ENCODE results near the gene TIMM9.
A peak's percentile ranks its signal among the peaks of the same experiment; 100 is the strongest.
"Not testable (repeated sequence)": the region's sequence is repeated elsewhere in the genome, so short reads cannot be mapped to it uniquely, and the experiment has no call there.

Gene TIMM9, protein sequence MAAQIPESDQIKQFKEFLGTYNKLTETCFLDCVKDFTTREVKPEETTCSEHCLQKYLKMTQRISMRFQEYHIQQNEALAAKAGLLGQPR

DNA sequence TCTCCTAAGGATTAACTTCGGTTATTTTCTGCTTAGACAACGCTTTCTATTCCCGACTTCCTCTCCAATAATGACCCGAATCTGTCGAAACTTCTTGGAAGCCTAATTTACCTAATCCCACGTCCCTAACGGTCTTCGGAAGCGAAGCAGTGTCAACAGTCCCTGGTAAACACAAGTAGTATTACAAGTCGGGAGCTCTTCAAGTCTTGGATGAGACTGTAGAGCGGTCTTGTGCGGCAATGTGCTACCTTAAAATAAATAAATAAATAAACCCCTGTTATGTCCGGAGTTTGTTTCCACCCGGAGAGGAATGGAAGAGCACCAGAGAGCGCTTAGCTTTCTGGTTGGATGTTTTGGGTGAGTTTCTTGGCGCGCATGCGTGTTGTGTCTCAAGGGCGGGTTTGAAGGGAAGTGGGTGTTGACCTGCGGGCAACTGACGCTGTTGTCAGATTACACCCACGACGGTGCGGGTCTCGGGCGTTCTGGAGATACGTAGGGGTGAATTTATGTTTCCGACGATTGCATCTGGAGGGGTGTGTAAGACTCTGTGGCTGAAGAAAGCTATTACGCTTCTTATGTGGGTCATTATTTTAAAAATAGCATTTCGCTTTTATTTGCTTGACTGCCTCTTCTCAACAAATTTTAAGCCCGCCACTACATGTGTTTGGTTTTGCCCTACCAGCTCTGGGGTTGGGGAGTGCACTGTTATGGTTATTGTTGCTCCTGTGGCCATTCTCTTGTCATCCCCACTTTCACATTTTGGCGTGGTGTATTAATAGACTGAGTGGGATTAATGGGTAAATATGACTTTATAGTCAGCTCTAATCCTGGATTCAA lies at the start of gene TIMM9, which contains the start of gene KIAA0586:
TSS of gene TIMM9 (minus strand) at position 251 of the 837 bp plus-strand sequence. CDS start 15,586 bp downstream, outside the sequence.
TSS of gene KIAA0586 (plus strand) at position 439 of the 837 bp plus-strand sequence. CDS start 546 bp downstream, outside the sequence.
- peak; percentile 89 for DNase-seq (ENCODE audit: low read depth)

- DNase-seq (ENCODE audit: low read depth) = no peak
Observed at GRCh38 chr14:58476320-58476719, 49.0 kb upstream of the TIMM9 start.

DNA sequence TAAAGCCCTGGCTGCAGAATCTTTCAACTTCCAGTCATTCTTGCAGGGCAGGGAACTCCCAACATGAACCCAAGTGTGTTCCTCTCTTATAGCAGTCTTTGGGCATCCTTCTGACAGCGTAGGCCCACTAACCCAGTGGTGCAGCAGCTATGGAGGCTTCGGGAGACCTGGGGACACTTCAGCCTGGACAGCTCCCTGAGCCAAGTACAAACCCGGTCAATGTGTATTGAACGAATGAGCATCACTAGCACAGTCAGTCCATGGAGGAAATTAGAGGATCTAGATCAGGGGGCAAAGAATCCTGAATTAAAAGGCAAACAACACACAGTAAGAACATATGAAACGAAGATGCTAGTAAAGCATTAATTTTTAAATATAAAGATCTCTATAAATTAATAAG lies 42.0 kb upstream of the TIMM9 start:
- DNase-seq (ENCODE audit: low read depth) = no peak

DNA sequence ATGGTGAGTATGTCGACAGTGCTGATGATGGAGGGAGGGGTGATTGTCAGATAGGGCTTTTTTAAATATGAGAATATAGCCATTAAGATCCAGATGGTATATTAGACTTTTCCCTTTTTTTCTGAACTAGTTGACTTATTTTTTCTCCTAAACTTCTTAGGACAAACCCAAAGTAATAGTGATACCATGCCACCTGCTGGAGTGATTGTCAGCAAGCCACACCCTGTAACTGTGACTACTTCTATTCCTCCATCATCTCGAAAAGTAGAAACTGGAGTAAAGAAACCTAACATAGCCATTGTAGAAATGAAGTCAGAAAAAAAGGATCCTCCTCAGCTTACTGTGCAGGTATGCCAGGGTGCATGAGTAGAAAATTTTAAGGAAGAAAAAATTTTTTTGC lies 40.2 kb upstream of the TIMM9 start:
- DNase-seq (ENCODE audit: low read depth) = no peak

DNA sequence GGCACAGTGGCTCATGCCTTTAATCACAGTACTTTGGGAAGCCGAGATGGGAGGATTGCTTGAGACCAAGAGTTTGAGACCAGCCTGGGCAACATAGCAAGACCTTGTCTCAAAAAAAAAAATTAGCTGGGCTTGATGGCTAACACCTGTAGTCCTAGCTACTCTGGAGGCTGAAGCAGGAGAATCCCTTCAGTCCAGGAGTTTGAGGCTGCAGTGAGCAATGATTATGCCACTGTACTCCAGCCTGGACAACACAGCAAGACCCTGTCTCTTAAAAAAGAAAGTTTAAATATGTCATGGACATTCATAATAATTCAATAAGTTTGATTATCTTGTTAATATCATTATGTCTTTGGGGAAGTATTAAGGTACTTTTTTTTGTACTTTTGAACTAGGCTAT lies 39.1 kb upstream of the TIMM9 start:
- DNase-seq (ENCODE audit: low read depth) = no peak

DNA sequence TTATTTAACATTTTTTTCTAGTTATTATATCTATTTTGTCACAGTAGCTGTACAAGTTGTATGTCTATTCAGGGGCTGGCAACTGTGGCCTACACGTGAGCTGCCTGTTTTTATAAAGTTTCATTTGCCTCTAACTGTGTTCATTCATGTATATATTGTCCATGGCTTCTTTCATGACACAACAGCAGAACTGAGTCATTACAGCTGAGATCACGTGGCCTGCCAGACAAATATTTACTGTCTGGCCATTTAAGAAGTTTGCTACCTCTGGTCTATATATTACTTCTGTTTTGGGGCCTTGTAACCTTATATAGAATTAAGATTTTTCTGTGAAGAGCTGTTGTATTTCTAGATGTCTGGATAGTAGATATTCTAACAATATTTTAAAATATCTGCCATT lies 38.1 kb upstream of the TIMM9 start:
- DNase-seq (ENCODE audit: low read depth) = no peak

- DNase-seq (ENCODE audit: low read depth) = no peak
Observed at GRCh38 chr14:58464652-58465051, 37.3 kb upstream of the TIMM9 start.

GRCh38 chr14:58463147-58463546 lies 35.8 kb upstream of the TIMM9 start:
- DNase-seq (ENCODE audit: low read depth) = no peak

GRCh38 chr14:58460772-58461171 lies 33.4 kb upstream of the TIMM9 start:
- no peak for DNase-seq (ENCODE audit: low read depth)

- DNase-seq (ENCODE audit: low read depth) = no peak
Observed at GRCh38 chr14:58455593-58456265, 28.4 kb upstream of the TIMM9 start.

GRCh38 chr14:58444627-58445026 lies 17.3 kb upstream of the TIMM9 start:
- no peak for DNase-seq (ENCODE audit: low read depth)

DNA sequence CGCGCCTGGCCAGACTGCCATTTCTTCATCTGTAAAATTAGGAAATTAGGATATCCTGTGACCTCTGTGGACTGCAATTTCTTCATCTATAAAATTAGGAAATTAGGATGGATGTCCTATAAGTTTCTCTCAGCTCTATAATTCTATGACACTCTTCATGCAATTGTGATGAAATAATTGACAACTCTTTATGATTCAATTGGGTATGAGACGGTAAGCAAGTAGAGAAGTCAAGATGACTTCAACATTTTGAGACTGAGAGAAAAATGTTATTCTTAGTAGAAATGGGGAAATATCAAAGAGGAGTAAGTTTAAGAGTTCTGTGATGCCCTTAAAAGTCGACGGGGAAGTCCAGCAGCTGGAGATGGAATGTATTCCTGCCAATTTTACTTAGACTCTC lies 12.1 kb upstream of the TIMM9 start:
- no peak for DNase-seq (ENCODE audit: low read depth)

GRCh38 chr14:58430156-58430555 lies 2.8 kb upstream of the TIMM9 start:
- peak; percentile 7 for DNase-seq (ENCODE audit: low read depth)

- DNase-seq (ENCODE audit: low read depth) = peak; percentile 20
Observed at GRCh38 chr14:58428118-58428683, 870 bp upstream of the TIMM9 start.

DNA sequence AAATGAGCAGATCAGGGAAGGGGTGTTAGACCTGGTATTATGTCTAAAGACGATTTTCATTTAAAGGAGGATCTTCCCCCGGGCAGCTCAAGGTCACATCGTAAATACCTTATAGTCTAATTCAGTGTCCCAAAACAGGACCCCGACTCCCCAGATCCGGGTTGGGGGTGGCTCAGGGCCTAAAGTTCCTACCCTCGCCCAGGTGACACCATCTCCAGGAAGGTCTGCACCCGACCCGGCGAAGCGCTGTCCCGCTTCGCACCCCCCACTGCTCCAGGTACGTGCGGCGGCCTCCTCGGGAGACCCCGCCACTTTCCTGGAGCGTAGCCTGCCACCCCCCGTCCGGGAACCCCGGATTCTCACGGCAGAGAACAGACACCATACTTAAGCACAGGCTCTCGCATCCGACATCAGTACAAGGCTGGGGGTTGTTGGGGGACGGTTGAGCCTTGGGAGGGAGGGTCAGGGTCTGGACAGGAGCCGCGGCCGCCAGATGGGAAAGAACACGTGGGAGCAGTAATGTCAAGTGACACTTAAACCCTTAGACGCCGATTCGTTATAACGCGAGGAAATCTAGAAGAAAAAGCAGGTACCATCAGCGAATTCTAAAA lies 556 bp downstream of the TIMM9 start:
- no peak for DNase-seq (ENCODE audit: low read depth)

GRCh38 chr14:58416934-58417333 lies 10.4 kb downstream of the TIMM9 start:
- DNase-seq (ENCODE audit: low read depth) = not testable (repeated sequence)

DNA sequence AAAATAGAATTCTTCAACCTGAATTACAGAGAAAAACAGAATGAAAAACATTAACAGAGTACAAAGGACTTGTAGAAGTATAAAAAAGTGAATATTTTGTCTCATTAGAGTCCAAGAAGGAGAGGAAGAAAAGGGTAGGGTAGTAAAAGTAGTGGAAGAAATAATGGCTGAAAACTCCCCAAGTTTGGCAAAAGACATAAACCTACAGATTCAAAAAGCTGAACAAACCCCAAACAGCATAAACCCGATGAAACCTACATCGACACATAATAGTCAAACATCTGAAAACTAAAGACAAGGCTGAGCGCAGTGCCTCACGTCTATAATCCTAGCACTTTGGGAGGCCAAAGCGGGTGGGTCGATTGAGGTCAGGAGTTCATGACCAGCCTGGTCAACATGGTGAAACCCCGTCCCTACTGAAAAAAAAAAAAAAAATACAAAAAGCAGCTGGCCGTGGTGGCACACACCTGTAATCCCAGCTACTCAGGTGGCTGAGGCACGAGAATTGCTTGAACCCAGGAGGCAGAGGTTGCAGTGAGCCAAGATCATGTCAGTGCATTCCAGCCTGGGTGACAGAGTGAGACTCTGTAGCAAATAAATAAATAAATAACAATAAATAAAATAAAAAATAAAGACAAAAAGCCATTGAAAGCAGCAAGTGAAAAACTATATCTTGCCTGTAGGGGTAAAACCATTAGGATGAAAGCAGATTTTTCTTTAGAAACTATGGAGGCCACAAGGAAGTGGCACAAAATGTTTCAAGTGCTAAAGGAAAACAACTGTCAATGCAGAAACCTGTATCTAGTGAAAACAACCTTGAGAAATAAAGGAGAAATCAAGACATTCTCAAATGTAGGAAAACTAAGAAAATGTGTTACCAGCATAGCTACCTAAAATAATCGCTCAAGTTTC lies 11.4 kb downstream of the TIMM9 start:
- DNase-seq (ENCODE audit: low read depth) = no peak

GRCh38 chr14:58414845-58415244 lies 12.5 kb downstream of the TIMM9 start:
- DNase-seq (ENCODE audit: low read depth) = no peak

GRCh38 chr14:58408681-58409215 lies 18.6 kb downstream of the TIMM9 start:
- DNase-seq (ENCODE audit: low read depth) = no peak

DNA sequence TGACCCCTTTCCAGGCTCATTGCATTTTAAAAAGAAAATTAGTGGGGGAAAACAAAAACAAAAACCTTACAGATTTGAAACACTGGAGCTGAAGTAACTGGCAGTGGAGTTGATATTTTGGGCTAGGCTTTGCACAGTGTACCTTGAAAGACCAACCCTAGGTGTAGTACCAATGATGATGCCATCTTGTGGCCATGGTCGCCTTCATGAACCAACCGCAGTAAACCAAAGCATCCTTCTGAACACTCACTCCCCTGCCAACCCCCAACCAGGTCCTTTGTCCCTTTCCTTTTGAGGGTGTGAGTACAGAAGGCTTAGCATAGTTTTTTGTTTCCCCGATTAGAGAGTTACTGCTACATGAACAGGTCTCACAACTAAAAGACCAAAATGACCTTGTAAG lies 25.7 kb downstream of the TIMM9 start:
- DNase-seq (ENCODE audit: low read depth) = no peak

DNA sequence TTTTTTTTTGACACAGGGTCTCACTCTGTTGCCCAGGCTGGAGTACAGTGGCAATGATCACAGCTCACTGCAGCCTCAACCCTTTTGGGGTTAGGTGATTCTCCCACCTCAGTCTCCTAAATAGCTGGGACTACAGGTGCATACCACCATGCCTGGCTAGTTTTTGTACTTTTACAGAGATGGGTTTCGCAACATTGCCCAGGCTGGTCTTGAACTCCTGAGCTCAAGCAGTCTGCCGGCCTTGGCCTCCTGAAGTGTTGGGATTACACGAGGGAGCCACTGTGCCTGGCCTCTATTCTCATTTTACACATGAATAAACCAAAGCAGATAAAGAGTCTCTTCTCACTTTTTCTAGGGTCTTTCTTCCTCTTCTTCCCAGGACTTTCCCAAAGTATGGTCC lies 28.4 kb downstream of the TIMM9 start:
- DNase-seq (ENCODE audit: low read depth) = no peak

All from GM04503 (cell line).